ENCODE data around the gene ANKRD52. TPM values are rescaled to one million over a fixed set of nuclear protein-coding genes. Genes with fewer than 3 reads are reported as not detected.

The ANKRD52 gene
- total RNA-seq, 1 experiment from 2014 or later: 56.6 TPM

GRCh38 chr12:56241424-56242303 is 16.5 kb downstream of the ANKRD52 start (continued):
- no peak for TF ChIP-seq MAX (IDR thresholded peaks at IDR 0.05)
- TF ChIP-seq POLR2AphosphoS5 (IDR thresholded peaks at IDR 0.05; ENCODE audit: low read depth, low read length): no peak
- no peak for TF ChIP-seq SP1 (IDR thresholded peaks at IDR 0.05; ENCODE audit: low read depth)
- TF ChIP-seq FOSL1 (IDR thresholded peaks at IDR 0.05; ENCODE audit: low read depth): no peak

- H3K4me1 ChIP-seq (ENCODE audit: control insufficient read depth in 1 of 2, insufficient read depth in 2 of 2, low read length in 2 of 2): peaks cover 0 to 6% of the 10 kb centered on the region in 2 experiments; a peak in 1 of 4 replicates
- H3K9me2 ChIP-seq (ENCODE audit: insufficient read depth): no peaks in the 10 kb centered on the region
- no peaks in the 10 kb centered on the region for H3K79me2 ChIP-seq (ENCODE audit: insufficient read depth, low read length)
- intact Hi-C loops (cut with micrococcal nuclease): no loop called here
- no peak for ATAC-seq
- no TSS peak for BruUV-seq (replicated peaks)
- RAD21 ChIA-PET (ENCODE audit: low non-redundant PET in 1 of 2, low total read pairs in 2 of 2, uncharacterized antibody in 2 of 2, unreplicated experiment in 2 of 2): no interaction called here
- TF ChIP-seq REST (IDR thresholded peaks at IDR 0.05; ENCODE audit: low read depth): no peak
- no peak for TF ChIP-seq CTCF (IDR thresholded peaks at IDR 0.05 in 2 of 3, conservative IDR thresholded peaks at IDR 0.05 in 1 of 3; ENCODE audit: borderline replicate concordance in 1 of 3, insufficient read depth in 1 of 3, low read depth in 2 of 3, low read length in 2 of 3)
- no peak for TF ChIP-seq SRF (IDR thresholded peaks at IDR 0.05; ENCODE audit: low read depth)
- no peak for TF ChIP-seq SIN3A (IDR thresholded peaks at IDR 0.05; ENCODE audit: low read depth)
- no peak for TF ChIP-seq POLR2AphosphoS5 (IDR thresholded peaks at IDR 0.05; ENCODE audit: low read depth, low read length)
- no peak for TF ChIP-seq JUND (IDR thresholded peaks at IDR 0.05)
- TF ChIP-seq EGR1 (IDR thresholded peaks at IDR 0.05; ENCODE audit: low read depth): no peak
- TF ChIP-seq TCF7L2 (IDR thresholded peaks at IDR 0.05; ENCODE audit: borderline replicate concordance, extremely low read depth, insufficient read depth, insufficient read length): no peak
- no peak for TF ChIP-seq ELF1 (IDR thresholded peaks at IDR 0.05; ENCODE audit: borderline replicate concordance, low read depth)
- TF ChIP-seq EZH2phosphoT487 (IDR thresholded peaks at IDR 0.05; ENCODE audit: borderline replicate concordance): no peak
- TF ChIP-seq CEBPB (IDR thresholded peaks at IDR 0.05; ENCODE audit: low read depth): no peak
- no peak for TF ChIP-seq RAD21 (IDR thresholded peaks at IDR 0.05; ENCODE audit: low read depth)
- no peak for TF ChIP-seq ATF3 (IDR thresholded peaks at IDR 0.05)
- no peak for TF ChIP-seq YY1 (IDR thresholded peaks at IDR 0.05; ENCODE audit: extremely low read depth, insufficient replicate concordance, low read depth, low read length)
- TF ChIP-seq SP1 (IDR thresholded peaks at IDR 0.05; ENCODE audit: low read depth): no peak
- TF ChIP-seq ZFX (IDR thresholded peaks at IDR 0.05): no peak
- TF ChIP-seq POLR2A (IDR thresholded peaks at IDR 0.05; ENCODE audit: borderline replicate concordance, extremely low read depth, insufficient read depth, insufficient read length): no peak
- no peak overlapping the region for H3K27ac ChIP-seq (ENCODE audit: low read depth, low read length)
- no peak overlapping the region for H3K9ac ChIP-seq (ENCODE audit: low read length)
- POLR2A ChIA-PET: no interaction called here
- no peak for DNase-seq (ENCODE audit: low read depth, low spot score)
- H3K4me2 ChIP-seq (ENCODE audit: low read length): no peak overlapping the region
- H3K36me3 ChIP-seq (ENCODE audit: control insufficient read depth in 1 of 2, insufficient read depth in 2 of 2, low read length in 2 of 2): peaks cover 12 to 15% of the 10 kb centered on the region in 2 experiments
- CTCF ChIA-PET: no interaction called here
- H3K27me3 ChIP-seq (ENCODE audit: insufficient read depth, low read length): no peaks in the 10 kb centered on the region
- H4K20me1 ChIP-seq (ENCODE audit: insufficient read depth): no peaks in the 10 kb centered on the region
- no peak overlapping the region for H3K4me3 ChIP-seq (replicated peaks in 1 of 2; ENCODE audit: low read depth in 1 of 2, low read length in 2 of 2)
- H3K9me3 ChIP-seq (ENCODE audit: control insufficient read depth in 1 of 2, insufficient read depth in 1 of 2, low read depth in 1 of 2, low read length in 2 of 2): no peaks in the 10 kb centered on the region
- H2AFZ ChIP-seq (ENCODE audit: low read depth, low read length, poor library complexity, severe bottlenecking): no peak overlapping the region
Measured at GRCh38 chr12:56237552-56237951, 20.6 kb downstream of the ANKRD52 start.

Data from HCT116 (cell line).